Panc1 (cell line): Measurements from ENCODE around the gene FARP1.

ENCODE experiments used
- TF ChIP-seq, protein P1 (sequence below): fragments of 450-650 bp; IDR thresholded peaks from 2 replicates; pipeline ENCODE4 v1.5.1; 2017; ENCODE audit warnings: mild to moderate bottlenecking
- TF ChIP-seq, protein P2 (sequence below), 2 experiments: IDR thresholded peaks; 2 replicates each; pipeline ENCODE4 v1.6.1; 2011 to 2012; ENCODE audit warnings: low read depth in 2 of 2, control low read depth in 1 of 2, low read length in 1 of 2, mild to moderate bottlenecking in 1 of 2, moderate library complexity in 1 of 2; ENCODE audit not compliant: insufficient read depth in 1 of 2

DNA sequence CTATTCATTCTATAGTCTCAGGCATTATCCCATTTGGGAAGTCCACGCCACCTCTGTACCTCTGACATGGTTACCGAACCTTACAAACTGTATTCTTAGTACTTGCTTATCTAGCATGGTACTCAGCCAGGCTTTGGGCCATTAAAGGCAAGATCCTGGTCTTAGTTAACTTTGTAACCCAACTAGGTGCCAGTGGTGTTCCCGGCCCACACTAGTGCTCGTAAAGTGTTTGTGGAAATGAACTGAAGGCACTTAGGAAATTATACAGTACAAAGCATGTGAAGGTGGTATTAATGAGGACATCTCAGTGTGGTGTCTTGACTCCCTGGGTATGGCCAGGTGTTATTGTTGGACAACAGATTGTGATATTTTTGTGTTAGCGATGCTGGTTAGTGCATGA is 122.0 kb downstream of the FARP1 start:
- TF ChIP-seq, protein P1, sequence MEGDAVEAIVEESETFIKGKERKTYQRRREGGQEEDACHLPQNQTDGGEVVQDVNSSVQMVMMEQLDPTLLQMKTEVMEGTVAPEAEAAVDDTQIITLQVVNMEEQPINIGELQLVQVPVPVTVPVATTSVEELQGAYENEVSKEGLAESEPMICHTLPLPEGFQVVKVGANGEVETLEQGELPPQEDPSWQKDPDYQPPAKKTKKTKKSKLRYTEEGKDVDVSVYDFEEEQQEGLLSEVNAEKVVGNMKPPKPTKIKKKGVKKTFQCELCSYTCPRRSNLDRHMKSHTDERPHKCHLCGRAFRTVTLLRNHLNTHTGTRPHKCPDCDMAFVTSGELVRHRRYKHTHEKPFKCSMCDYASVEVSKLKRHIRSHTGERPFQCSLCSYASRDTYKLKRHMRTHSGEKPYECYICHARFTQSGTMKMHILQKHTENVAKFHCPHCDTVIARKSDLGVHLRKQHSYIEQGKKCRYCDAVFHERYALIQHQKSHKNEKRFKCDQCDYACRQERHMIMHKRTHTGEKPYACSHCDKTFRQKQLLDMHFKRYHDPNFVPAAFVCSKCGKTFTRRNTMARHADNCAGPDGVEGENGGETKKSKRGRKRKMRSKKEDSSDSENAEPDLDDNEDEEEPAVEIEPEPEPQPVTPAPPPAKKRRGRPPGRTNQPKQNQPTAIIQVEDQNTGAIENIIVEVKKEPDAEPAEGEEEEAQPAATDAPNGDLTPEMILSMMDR: no peak
- TF ChIP-seq, protein P2, sequence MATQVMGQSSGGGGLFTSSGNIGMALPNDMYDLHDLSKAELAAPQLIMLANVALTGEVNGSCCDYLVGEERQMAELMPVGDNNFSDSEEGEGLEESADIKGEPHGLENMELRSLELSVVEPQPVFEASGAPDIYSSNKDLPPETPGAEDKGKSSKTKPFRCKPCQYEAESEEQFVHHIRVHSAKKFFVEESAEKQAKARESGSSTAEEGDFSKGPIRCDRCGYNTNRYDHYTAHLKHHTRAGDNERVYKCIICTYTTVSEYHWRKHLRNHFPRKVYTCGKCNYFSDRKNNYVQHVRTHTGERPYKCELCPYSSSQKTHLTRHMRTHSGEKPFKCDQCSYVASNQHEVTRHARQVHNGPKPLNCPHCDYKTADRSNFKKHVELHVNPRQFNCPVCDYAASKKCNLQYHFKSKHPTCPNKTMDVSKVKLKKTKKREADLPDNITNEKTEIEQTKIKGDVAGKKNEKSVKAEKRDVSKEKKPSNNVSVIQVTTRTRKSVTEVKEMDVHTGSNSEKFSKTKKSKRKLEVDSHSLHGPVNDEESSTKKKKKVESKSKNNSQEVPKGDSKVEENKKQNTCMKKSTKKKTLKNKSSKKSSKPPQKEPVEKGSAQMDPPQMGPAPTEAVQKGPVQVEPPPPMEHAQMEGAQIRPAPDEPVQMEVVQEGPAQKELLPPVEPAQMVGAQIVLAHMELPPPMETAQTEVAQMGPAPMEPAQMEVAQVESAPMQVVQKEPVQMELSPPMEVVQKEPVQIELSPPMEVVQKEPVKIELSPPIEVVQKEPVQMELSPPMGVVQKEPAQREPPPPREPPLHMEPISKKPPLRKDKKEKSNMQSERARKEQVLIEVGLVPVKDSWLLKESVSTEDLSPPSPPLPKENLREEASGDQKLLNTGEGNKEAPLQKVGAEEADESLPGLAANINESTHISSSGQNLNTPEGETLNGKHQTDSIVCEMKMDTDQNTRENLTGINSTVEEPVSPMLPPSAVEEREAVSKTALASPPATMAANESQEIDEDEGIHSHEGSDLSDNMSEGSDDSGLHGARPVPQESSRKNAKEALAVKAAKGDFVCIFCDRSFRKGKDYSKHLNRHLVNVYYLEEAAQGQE (IDR thresholded peaks at IDR 0.05; ENCODE audit: insufficient read depth in 1 of 2, low read depth in 2 of 2, low read length in 1 of 2): no peak
